Smooth muscle cell (in vitro differentiated cells): ENCODE data around the gene FBLN1. TPM values are rescaled to one million over a fixed set of nuclear protein-coding genes. Genes with fewer than 3 reads are reported as not detected.

Experiments used
- DNase-seq: peaks from one replicate; lab custom pipeline; 2025; ENCODE audit not compliant: unreplicated experiment; lab: John Stamatoyannopoulos, UW
- H2AFZ ChIP-seq: fragments of 200-600 bp; sonication (generic); 2 replicates; pipeline ENCODE4 v1.6.0; 2016; ENCODE audit warnings: antibody characterized with exemption, low read depth, mild to moderate bottlenecking
- H3F3A ChIP-seq: fragments of 200-600 bp; sonication (generic); 2 replicates; pipeline ENCODE4 v1.6.0; 2017; ENCODE audit warnings: antibody characterized with exemption, low read depth
- H3K27ac ChIP-seq: fragments of 200-600 bp; sonication (generic); 2 replicates; pipeline ENCODE4 v1.5.1; 2016; ENCODE audit warnings: low read depth, mild to moderate bottlenecking
- H3K27me3 ChIP-seq: fragments of 200-600 bp; sonication (generic); 2 replicates; pipeline ENCODE4 v1.6.1; 2016; ENCODE audit warnings: low read depth, mild to moderate bottlenecking
- H3K36me3 ChIP-seq: fragments of 200-600 bp; sonication (generic); 2 replicates; pipeline ENCODE4 v1.5.1; 2016; ENCODE audit warnings: low read depth
- H3K4me1 ChIP-seq: fragments of 200-600 bp; sonication (generic); 2 replicates; pipeline ENCODE4 v1.5.1; 2016; ENCODE audit warnings: low read depth
- H3K4me2 ChIP-seq: fragments of 200-600 bp; sonication (generic); 2 replicates; pipeline ENCODE4 v1.6.0; 2016; ENCODE audit warnings: mild to moderate bottlenecking
- H3K4me3 ChIP-seq: fragments of 200-600 bp; sonication (generic); 2 replicates; pipeline ENCODE4 v1.5.1; 2016; ENCODE audit warnings: mild to moderate bottlenecking
- H3K79me2 ChIP-seq: fragments of 200-600 bp; sonication (generic); 2 replicates; pipeline ENCODE4 v1.6.0; 2016; ENCODE audit warnings: low read depth, mild to moderate bottlenecking
- H3K9ac ChIP-seq: fragments of 200-600 bp; sonication (generic); 2 replicates; pipeline ENCODE4 v1.6.0; 2016; ENCODE audit warnings: low read depth
- H3K9me3 ChIP-seq: fragments of 200-600 bp; sonication (generic); replicated peaks from 2 replicates; pipeline ENCODE4 v1.5.1; 2016; ENCODE audit warnings: low read depth
- H4K20me1 ChIP-seq: fragments of 200-600 bp; sonication (generic); 2 replicates; pipeline ENCODE4 v1.6.0; 2016; ENCODE audit warnings: low read depth
- CTCF ChIP-seq: fragments of 200-600 bp; sonication (generic); IDR thresholded peaks from 2 replicates; pipeline ENCODE4 v1.5.1; 2017; ENCODE audit warnings: borderline replicate concordance, mild to moderate bottlenecking, antibody characterized with exemption; ENCODE audit not compliant: insufficient read depth, poor library complexity, severe bottlenecking
- WGBS: methylation state at CpG from one replicate; pipeline ENCODE4 v1.1.7; 2016; ENCODE audit warnings: low lambda C conversion rate; 5-methylcytosine and 5-hydroxymethylcytosine counted together
- polyA plus RNA-seq: library from polyadenylated mRNA; unstranded; fragments of >200 nt; fragmentation: Nextera tagmentation; extraction: Ambion mirVana; gene quantifications from 2 replicates; pipeline ENCODE4 v1.2.1, GENCODE V29; 2016
- total RNA-seq: library from RNA; depleted of rRNA; stranded (reverse); fragments of >200 nt; gene quantifications from 2 replicates; pipeline ENCODE4 v1.2.3, GENCODE V29; 2014

Gene FBLN1
- total and polyA plus RNA-seq, 2 experiments from 2014 or later, result 90.9 to 296 TPM

DNA sequence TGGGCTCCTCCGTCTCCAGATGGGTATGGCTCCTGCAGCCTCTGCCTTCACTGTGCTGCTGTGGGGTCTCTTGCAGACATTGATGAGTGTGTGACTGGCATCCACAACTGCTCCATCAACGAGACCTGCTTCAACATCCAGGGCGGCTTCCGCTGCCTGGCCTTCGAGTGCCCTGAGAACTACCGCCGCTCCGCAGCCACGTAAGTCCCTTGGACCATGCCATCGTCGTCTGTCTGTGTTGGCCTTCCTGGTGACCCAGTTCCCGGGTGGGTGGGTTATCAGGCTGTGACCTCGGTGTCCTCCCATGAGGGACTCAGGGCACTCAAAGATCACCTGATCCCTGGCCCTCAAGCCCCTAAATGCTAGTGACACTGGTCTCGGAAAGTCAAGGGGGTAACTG lies 47.7 kb downstream of the FBLN1 start:
- Histone ChIP-seq H3K4me2 (peak overlapping the region; percentile 8), H3K36me3 (no peaks in the 10 kb centered on the region), H3K9me3 (no peaks in the 10 kb centered on the region), H3K9ac (no peak overlapping the region), H3K27me3 (no peaks in the 10 kb centered on the region), H2AFZ (no peak overlapping the region), H3K79me2 (no peaks in the 10 kb centered on the region), H3K4me3 (no peak overlapping the region), H3F3A (peaks cover 33% of the 10 kb centered on the region), H4K20me1 (peaks cover 8% of the 10 kb centered on the region), H3K4me1 (peaks cover 12% of the 10 kb centered on the region), H3K27ac (no peak overlapping the region)
- WGBS, result 96% methylated on average over 14 of the region's 14 CpGs
- TF ChIP-seq CTCF, result no peak
- no peak for DNase-seq

DNA sequence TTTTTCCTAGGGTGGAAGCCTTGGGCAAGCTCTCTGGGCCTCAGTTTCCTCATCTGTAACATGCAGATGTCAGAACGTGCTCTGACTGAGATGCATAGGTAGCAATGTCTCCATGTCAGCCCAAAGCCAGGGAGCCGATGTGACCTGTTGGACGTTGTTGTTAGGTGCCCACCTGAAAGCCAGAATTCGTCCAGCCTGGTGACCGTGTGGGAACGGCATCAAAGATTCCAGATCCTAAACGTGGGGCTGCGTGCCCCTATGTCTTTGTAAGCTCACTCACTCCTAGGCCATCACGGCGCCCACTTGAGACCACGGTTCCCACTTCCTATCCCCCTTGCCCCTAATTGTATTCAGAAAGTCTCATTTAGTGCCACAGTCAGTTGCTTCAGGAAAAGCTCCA lies 48.2 kb downstream of the FBLN1 start:
- H3K4me1 ChIP-seq, result peaks cover 12% of the 10 kb centered on the region
- no peak for DNase-seq
- TF ChIP-seq CTCF, result no peak
- no peaks in the 10 kb centered on the region for H3K27me3 ChIP-seq
- 98% methylated on average over 11 of the region's 11 CpGs for WGBS
- no peak overlapping the region for H3K4me3 ChIP-seq
- no peaks in the 10 kb centered on the region for H3K79me2 ChIP-seq
- H3K36me3 ChIP-seq, result no peaks in the 10 kb centered on the region
- no peak overlapping the region for H3K4me2 ChIP-seq
- no peaks in the 10 kb centered on the region for H3K9me3 ChIP-seq
- H3K9ac ChIP-seq, result no peak overlapping the region
- H3F3A ChIP-seq, result peaks cover 33% of the 10 kb centered on the region
- H3K27ac ChIP-seq, result no peak overlapping the region
- H2AFZ ChIP-seq, result no peak overlapping the region
- H4K20me1 ChIP-seq, result peaks cover 8% of the 10 kb centered on the region

DNA sequence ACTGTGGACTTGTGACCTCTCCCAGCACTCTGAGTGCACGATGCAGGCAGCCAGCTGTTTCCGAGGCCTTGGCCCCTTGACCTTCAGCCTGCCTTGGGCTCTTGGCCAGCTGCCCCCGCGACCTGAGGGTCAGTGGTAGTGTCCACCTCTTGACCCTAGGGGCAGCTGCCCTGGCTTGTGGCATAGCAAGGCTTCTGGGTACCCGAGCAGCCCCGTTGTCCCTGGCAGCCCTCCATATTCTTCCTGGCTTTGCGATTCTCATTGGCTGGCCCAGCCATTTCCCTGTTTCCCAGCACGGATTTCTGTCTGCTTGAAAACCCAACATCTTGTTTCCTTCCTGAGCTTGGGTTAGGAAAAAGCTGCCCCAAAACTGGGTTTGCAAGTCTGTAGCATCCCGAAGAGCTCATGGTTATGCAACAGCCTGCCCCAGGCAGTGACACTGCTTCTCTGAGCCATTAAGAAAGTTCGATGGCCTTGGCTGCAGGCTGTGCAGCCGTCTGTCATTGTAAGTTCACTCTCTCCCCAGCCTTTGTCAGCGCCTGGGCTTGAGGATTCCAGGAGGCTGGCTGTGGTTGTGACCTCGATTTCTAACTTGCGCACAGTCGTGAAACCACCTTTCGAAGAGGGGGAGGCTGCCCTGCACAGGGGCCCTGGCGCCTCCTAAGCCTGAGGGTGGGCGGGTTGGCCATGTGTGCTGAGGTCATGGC lies 48.8 kb downstream of the FBLN1 start:
- no peaks in the 10 kb centered on the region for H3K9me3 ChIP-seq
- H3F3A ChIP-seq, result peaks cover 33% of the 10 kb centered on the region
- H3K36me3 ChIP-seq, result no peaks in the 10 kb centered on the region
- WGBS, result 56% methylated on average over 18 of the region's 18 CpGs
- no peaks in the 10 kb centered on the region for H3K27me3 ChIP-seq
- H3K4me3 ChIP-seq, result no peak overlapping the region
- no peak overlapping the region for H3K9ac ChIP-seq
- H3K27ac ChIP-seq, result peak overlapping the region; percentile 82
- no peak for DNase-seq
- peaks cover 12% of the 10 kb centered on the region for H3K4me1 ChIP-seq
- peak overlapping the region; percentile 8 for H3K4me2 ChIP-seq
- peaks cover 8% of the 10 kb centered on the region for H4K20me1 ChIP-seq
- H2AFZ ChIP-seq, result no peak overlapping the region
- no peak for TF ChIP-seq CTCF
- no peaks in the 10 kb centered on the region for H3K79me2 ChIP-seq

DNA sequence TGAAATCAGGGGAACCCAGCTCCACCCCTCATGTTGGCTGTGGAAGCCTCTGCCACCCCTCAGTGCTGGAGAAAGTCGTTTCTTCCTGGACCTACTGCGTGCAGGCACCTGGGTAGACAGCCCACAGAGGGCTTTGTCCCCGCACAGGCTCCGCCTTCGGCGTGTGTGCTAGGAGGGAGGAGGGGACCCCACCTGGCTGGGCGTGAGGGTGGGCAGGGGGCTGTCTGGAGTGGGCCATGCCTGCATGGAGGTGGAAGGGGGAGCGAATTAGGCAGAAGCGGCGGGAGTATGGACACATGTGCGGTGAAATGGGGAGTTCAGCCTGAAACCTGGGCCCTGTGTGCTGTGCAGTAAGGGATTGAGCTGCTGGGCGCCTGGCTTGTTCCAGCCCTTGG lies 49.3 kb downstream of the FBLN1 start:
- H3K27me3 ChIP-seq, result no peaks in the 10 kb centered on the region
- 89% methylated on average over 11 of the region's 12 CpGs for WGBS
- H3K9ac ChIP-seq, result no peak overlapping the region
- H3K36me3 ChIP-seq, result no peaks in the 10 kb centered on the region
- no peaks in the 10 kb centered on the region for H3K79me2 ChIP-seq
- H3K4me3 ChIP-seq, result no peak overlapping the region
- H3K9me3 ChIP-seq, result no peaks in the 10 kb centered on the region
- TF ChIP-seq CTCF, result no peak
- H4K20me1 ChIP-seq, result peaks cover 8% of the 10 kb centered on the region
- H3K4me1 ChIP-seq, result peaks cover 12% of the 10 kb centered on the region
- H3K27ac ChIP-seq, result peak overlapping the region; percentile 82
- no peak for DNase-seq
- no peak overlapping the region for H2AFZ ChIP-seq
- H3K4me2 ChIP-seq, result peak overlapping the region; percentile 32
- peaks cover 33% of the 10 kb centered on the region for H3F3A ChIP-seq
